ENCODE data around the gene TXNIP. TPM values are rescaled to one million over a fixed set of nuclear protein-coding genes. Genes with fewer than 3 reads are reported as not detected.

Gene TXNIP
- total and polyA plus RNA-seq, 4 donors, result 178 to 1,810 (median 703) TPM

GRCh38 chr1:146007489-146008133 lies 11.2 kb upstream of the TXNIP start:
- ATAC-seq (ENCODE audit: insufficient read depth, low FRiP score), result no peak
- peaks cover 0 to 4% (median 1%) of the 10 kb centered on the region in 5 donors for H3K4me1 ChIP-seq (ENCODE audit: control insufficient read depth in 5 of 5, insufficient read depth in 5 of 5, low read length in 5 of 5)
- peak overlapping the region; percentile 51 to 81 for H3K27ac ChIP-seq (ENCODE audit: low read depth in 1 of 2, low read length in 1 of 2)
- no peaks in the 10 kb centered on the region for H3K27me3 ChIP-seq (ENCODE audit: control insufficient read depth in 3 of 3, insufficient read depth in 3 of 3, low read length in 2 of 3)
- no peak for DNase-seq
- WGBS, 2 donors, result 87 to 91% methylated on average over 8 of the region's 8 CpGs
- H3K9me3 ChIP-seq (ENCODE audit: control insufficient read depth in 4 of 4, insufficient read depth in 3 of 4, low read length in 3 of 4), result no peaks in the 10 kb centered on the region
- H3K9ac ChIP-seq (ENCODE audit: insufficient read depth in 1 of 2, low read length in 2 of 2), result no peak overlapping the region
- H3K4me3 ChIP-seq, result no peak overlapping the region
- TF ChIP-seq, protein P1, sequence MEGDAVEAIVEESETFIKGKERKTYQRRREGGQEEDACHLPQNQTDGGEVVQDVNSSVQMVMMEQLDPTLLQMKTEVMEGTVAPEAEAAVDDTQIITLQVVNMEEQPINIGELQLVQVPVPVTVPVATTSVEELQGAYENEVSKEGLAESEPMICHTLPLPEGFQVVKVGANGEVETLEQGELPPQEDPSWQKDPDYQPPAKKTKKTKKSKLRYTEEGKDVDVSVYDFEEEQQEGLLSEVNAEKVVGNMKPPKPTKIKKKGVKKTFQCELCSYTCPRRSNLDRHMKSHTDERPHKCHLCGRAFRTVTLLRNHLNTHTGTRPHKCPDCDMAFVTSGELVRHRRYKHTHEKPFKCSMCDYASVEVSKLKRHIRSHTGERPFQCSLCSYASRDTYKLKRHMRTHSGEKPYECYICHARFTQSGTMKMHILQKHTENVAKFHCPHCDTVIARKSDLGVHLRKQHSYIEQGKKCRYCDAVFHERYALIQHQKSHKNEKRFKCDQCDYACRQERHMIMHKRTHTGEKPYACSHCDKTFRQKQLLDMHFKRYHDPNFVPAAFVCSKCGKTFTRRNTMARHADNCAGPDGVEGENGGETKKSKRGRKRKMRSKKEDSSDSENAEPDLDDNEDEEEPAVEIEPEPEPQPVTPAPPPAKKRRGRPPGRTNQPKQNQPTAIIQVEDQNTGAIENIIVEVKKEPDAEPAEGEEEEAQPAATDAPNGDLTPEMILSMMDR (IDR thresholded peaks at IDR 0.05; ENCODE audit: control extremely low read depth, extremely low read depth), result no peak
- H3K36me3 ChIP-seq (ENCODE audit: control insufficient read depth in 4 of 4, insufficient read depth in 4 of 4, low read length in 4 of 4), result no peaks in the 10 kb centered on the region

DNA sequence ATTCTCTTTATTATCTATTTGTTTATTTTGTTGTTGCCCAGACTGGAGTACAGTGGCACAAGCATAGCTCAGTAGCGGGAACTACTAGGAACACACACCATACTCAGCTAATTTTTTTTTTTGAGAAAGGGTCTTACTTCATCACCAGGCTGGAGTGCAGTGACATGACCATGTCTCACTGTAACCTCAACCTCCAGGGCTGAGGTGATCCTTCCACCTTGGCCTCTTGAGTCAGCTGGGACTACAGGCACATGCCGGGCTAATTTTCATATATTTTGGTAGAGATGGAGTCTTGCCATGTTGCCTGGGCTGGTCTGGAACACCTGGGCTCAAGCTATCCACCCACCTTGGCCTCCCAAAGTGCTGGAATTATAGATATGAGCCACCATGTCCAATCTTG lies 5.3 kb upstream of the TXNIP start:
- ATAC-seq (ENCODE audit: insufficient read depth, low FRiP score) (no peak), DNase-seq (no peak)
- no peak overlapping the region for H3K9ac ChIP-seq (ENCODE audit: insufficient read depth in 1 of 2, low read length in 2 of 2)
- peak overlapping the region in 1 of 2 donors; percentile 62 for H3K27ac ChIP-seq (ENCODE audit: low read depth in 1 of 2, low read length in 1 of 2)
- no peaks in the 10 kb centered on the region for H3K27me3 ChIP-seq (ENCODE audit: control insufficient read depth in 3 of 3, insufficient read depth in 3 of 3, low read length in 2 of 3)
- no peaks in the 10 kb centered on the region for H3K36me3 ChIP-seq (ENCODE audit: control insufficient read depth in 4 of 4, insufficient read depth in 4 of 4, low read length in 4 of 4)
- peaks cover 7 to 24% (median 14%) of the 10 kb centered on the region in 5 donors for H3K4me1 ChIP-seq (ENCODE audit: control insufficient read depth in 5 of 5, insufficient read depth in 5 of 5, low read length in 5 of 5)
- TF ChIP-seq, protein P1 (IDR thresholded peaks at IDR 0.05; ENCODE audit: control extremely low read depth, extremely low read depth), result no peak
- H3K4me3 ChIP-seq, result no peak overlapping the region
- 87 to 97% methylated on average over 2 of the region's 2 CpGs for WGBS, 2 donors
- H3K9me3 ChIP-seq (ENCODE audit: control insufficient read depth in 4 of 4, insufficient read depth in 3 of 4, low read length in 3 of 4), result no peaks in the 10 kb centered on the region

GRCh38 chr1:145999321-146000024 lies 3.1 kb upstream of the TXNIP start:
- peaks cover 7 to 28% (median 14%) of the 10 kb centered on the region in 5 donors for H3K4me1 ChIP-seq (ENCODE audit: control insufficient read depth in 5 of 5, insufficient read depth in 5 of 5, low read length in 5 of 5)
- TF ChIP-seq, protein P1 (IDR thresholded peaks at IDR 0.05; ENCODE audit: control extremely low read depth, extremely low read depth), result no peak
- peak overlapping the region; percentile 80 to 92 for H3K27ac ChIP-seq (ENCODE audit: low read depth in 1 of 2, low read length in 1 of 2)
- DNase-seq (peak in 2 of 3 donors; percentile 35 to 50), ATAC-seq (ENCODE audit: insufficient read depth, low FRiP score) (no peak)
- H3K4me3 ChIP-seq, result no peak overlapping the region
- H3K9me3 ChIP-seq (ENCODE audit: control insufficient read depth in 4 of 4, insufficient read depth in 3 of 4, low read length in 3 of 4), result peaks cover 0 to under 1% (median 0%) of the 10 kb centered on the region in 4 donors
- 20 to 57% methylated on average over 5 of the region's 5 CpGs for WGBS, 2 donors
- H3K27me3 ChIP-seq (ENCODE audit: control insufficient read depth in 3 of 3, insufficient read depth in 3 of 3, low read length in 2 of 3), result no peaks in the 10 kb centered on the region
- H3K36me3 ChIP-seq (ENCODE audit: control insufficient read depth in 4 of 4, insufficient read depth in 4 of 4, low read length in 4 of 4), result peaks cover 3 to 17% (median 5%) of the 10 kb centered on the region in 4 donors
- peak overlapping the region in 1 of 2 donors; percentile 74 for H3K9ac ChIP-seq (ENCODE audit: insufficient read depth in 1 of 2, low read length in 2 of 2)

All from lung (tissue), 12 donors.